Measurements from ENCODE around the gene TMEM187. TPM values are rescaled to one million over a fixed set of nuclear protein-coding genes. Genes with fewer than 3 reads are reported as not detected.
A peak's percentile ranks its signal among the peaks of the same experiment; 100 is the strongest.

The TMEM187 gene
- total and polyA plus RNA-seq, 10 of the 15 experiments (the other 5 are each of a cell fraction or from before 2014, with no cell fraction given), result 0.45 to 8.5 (median 4.1) TPM

DNA sequence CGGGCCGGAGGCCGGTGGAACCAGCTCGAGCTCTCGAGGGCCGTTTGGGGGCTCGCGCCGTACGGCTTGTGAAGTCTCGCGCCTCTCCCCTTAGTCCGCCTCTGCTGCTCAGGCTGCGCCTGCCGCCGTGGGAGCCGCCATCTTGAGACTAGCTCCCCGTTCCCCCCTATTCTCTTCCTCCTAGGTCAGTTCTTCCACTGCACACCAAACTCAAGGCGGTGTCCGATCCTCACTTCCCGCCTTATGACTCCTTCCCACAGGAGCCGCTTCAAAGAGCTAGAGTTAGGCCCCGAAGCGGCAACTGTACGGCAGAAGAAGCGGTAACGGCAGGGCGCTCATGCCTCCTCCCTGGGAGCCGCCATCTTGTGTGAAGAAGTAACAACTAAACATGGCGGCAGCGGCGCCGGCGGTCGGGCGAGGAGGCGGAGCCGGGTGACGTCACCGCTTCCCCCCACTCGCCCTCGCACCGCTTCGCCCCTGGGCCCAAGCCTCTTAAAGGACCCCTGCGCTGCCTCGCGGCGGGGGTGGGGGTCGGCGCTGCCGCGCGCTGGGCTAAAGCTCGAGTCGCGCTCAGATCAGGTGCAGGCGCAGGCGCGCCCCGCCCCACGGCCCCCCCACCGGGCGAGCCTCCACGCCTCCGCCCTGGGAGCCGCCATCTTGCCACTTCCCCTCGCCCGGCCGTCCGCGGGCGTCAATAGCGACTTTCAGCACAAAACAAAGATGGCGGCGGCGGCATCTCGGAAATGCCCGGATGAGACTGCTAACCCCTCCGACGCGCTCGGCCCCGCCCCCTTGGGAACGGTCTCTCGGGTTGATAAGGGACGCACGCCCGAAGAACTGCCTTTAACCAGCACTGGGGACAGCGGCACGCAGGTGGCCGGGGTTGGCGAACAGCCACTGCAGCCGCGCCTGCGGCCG is 845 bp upstream of the TMEM187 start, which contains the start of gene HCFC1:
HCFC1 (minus strand) TSS at position 369 of the 918 bp plus-strand sequence. CDS start 978 bp downstream, outside the sequence.
- CTCF ChIA-PET, result interaction anchor here (1.1 to 5.9 kb wide), 6 partner anchors 10 to 567 kb away, joined by 3 to 35 read pairs (median 6); no protein-coding TSS in a partner anchor
- ATAC-seq (peak; percentile 63), FAIRE-seq (peak; percentile 69), DNase-seq (ENCODE audit: low read depth, low spot score) (peak; percentile 64)
- Histone ChIP-seq H3K36me3 (ENCODE audit: control insufficient read depth in 2 of 2, insufficient read depth in 2 of 2, low read length in 1 of 2) (no peaks in the 10 kb centered on the region; a peak in 1 of 4 replicates), H3K4me2 (ENCODE audit: control insufficient read depth, insufficient read depth) (peak within 1 kb of the TSS; percentile 59; the same call in 1 of the 2 replicates), H3K9ac (ENCODE audit: control insufficient read depth, insufficient read depth, low read length) (peak within 1 kb of the TSS; percentile 96), H2AFZ (ENCODE audit: control insufficient read depth, low read depth, low read length) (peak within 1 kb of the TSS; percentile 84), H3K27ac (ENCODE audit: control insufficient read depth, insufficient read depth) (peak within 1 kb of the TSS; percentile 99), H4K20me1 (ENCODE audit: control insufficient read depth, insufficient read depth) (no peaks in the 10 kb centered on the region), H3K9me3 (replicated peaks; ENCODE audit: control insufficient read depth, insufficient read depth, low read length) (no peaks in the 10 kb centered on the region), H3K4me3 (peak within 1 kb of the TSS; percentile 95), H3K79me2 (ENCODE audit: control insufficient read depth, insufficient read depth, low read length) (peaks cover 60% of the 10 kb centered on the region), H3K27me3 (replicated peaks in 1 of 2; ENCODE audit: control insufficient read depth in 2 of 2, insufficient read depth in 2 of 2, low read length in 1 of 2) (no peaks in the 10 kb centered on the region), H3K4me1 (ENCODE audit: control insufficient read depth, insufficient read depth, low read length) (peaks cover 19% of the 10 kb centered on the region)
- intact Hi-C loops (cut with micrococcal nuclease; ENCODE audit: unreplicated experiment) (loop anchor here (2.0 to 5.0 kb wide), 2 partner anchors 45 to 126 kb away; partner anchors contain the start of genes ARHGAP4 and MECP2), in situ Hi-C loops (cut with MboI) (no loop called here)
- SMC1A ChIA-PET (ENCODE audit: uncharacterized antibody, unreplicated experiment), result interaction anchor here (0.8 to 1.6 kb wide), 6 partner anchors 9 to 49 kb away, joined by 3 to 6 read pairs (median 4); no protein-coding TSS in a partner anchor
- 1% methylated on average over 55 of the region's 96 CpGs for WGBS (ENCODE audit: insufficient coverage, insufficient replicate concordance, low lambda C conversion rate, missing lambda C conversion rate)
- TSS peak; percentile 72 for BruUV-seq (replicated peaks)
- POLR2A ChIA-PET, result interaction anchor here (0.5 to 7.9 kb wide), 13 partner anchors 9 to 49 kb away, joined by 3 to 68 read pairs (median 8); partner anchors contain the start of genes ARHGAP4 and IRAK1
- RAD21 ChIA-PET (ENCODE audit: unreplicated experiment), result interaction anchor here (1.1 to 6.4 kb wide), 6 partner anchors 9 to 49 kb away, joined by 3 to 48 read pairs (median 7); partner anchors contain the start of gene ARHGAP4
- TF ChIP-seq SMC3 (IDR thresholded peaks at IDR 0.05; ENCODE audit: borderline replicate concordance, low read length), result no peak
- peak; percentile 78 for TF ChIP-seq TAF1 (IDR thresholded peaks at IDR 0.05; ENCODE audit: borderline replicate concordance, low read depth, low read length)
- no peak for TF ChIP-seq MYC (IDR thresholded peaks at IDR 0.05; ENCODE audit: insufficient read depth, insufficient read length, insufficient replicate concordance, low read length, severe bottlenecking)
- TF ChIP-seq RBBP5 (conservative IDR thresholded peaks at IDR 0.05), result no peak
- no peak; a peak in 1 of 4 replicates for TF ChIP-seq EP300 (IDR thresholded peaks at IDR 0.05; ENCODE audit: borderline replicate concordance in 1 of 2, control insufficient read depth in 1 of 2, low read depth in 2 of 2, low read length in 2 of 2)
- peak; percentile 72 for TF ChIP-seq CREB1 (IDR thresholded peaks at IDR 0.05; ENCODE audit: low read depth)
- TF ChIP-seq EZH2 (IDR thresholded peaks at IDR 0.05; ENCODE audit: borderline replicate concordance, control insufficient read depth, low read depth, low read length), result no peak
- peak; percentile 3; the same call in 1 of the 2 replicates for TF ChIP-seq IKZF1 (conservative IDR thresholded peaks at IDR 0.05)
- TF ChIP-seq, protein P1, sequence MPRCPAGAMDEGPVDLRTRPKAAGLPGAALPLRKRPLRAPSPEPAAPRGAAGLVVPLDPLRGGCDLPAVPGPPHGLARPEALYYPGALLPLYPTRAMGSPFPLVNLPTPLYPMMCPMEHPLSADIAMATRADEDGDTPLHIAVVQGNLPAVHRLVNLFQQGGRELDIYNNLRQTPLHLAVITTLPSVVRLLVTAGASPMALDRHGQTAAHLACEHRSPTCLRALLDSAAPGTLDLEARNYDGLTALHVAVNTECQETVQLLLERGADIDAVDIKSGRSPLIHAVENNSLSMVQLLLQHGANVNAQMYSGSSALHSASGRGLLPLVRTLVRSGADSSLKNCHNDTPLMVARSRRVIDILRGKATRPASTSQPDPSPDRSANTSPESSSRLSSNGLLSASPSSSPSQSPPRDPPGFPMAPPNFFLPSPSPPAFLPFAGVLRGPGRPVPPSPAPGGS (IDR thresholded peaks at IDR 0.05; ENCODE audit: borderline replicate concordance, insufficient read depth, low read depth, low read length, poor library complexity, severe bottlenecking), result peak; percentile 3
- TF ChIP-seq DPF2 (IDR thresholded peaks at IDR 0.05), result peak; percentile 77; the same call in 1 of the 2 replicates
- TF ChIP-seq POLR2AphosphoS2 (IDR thresholded peaks at IDR 0.05; ENCODE audit: low read depth, low read length), result no peak
- TF ChIP-seq, protein P2, sequence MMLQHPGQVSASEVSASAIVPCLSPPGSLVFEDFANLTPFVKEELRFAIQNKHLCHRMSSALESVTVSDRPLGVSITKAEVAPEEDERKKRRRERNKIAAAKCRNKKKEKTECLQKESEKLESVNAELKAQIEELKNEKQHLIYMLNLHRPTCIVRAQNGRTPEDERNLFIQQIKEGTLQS (IDR thresholded peaks at IDR 0.05; ENCODE audit: borderline replicate concordance, extremely low read depth, low read depth, low read length), result no peak
- no peak for TF ChIP-seq HDAC2 (IDR thresholded peaks at IDR 0.05)
- no peak for TF ChIP-seq NR2C2 (IDR thresholded peaks at IDR 0.05; ENCODE audit: borderline replicate concordance, control insufficient read depth, insufficient read length, low read depth)
- no peak for TF ChIP-seq PML (IDR thresholded peaks at IDR 0.05; ENCODE audit: low read length)
- no peak for TF ChIP-seq BCL11A (IDR thresholded peaks at IDR 0.05; ENCODE audit: low read depth, low read length)
- TF ChIP-seq LARP7 (IDR thresholded peaks at IDR 0.05), result peak; percentile 68
- TF ChIP-seq, protein P3, sequence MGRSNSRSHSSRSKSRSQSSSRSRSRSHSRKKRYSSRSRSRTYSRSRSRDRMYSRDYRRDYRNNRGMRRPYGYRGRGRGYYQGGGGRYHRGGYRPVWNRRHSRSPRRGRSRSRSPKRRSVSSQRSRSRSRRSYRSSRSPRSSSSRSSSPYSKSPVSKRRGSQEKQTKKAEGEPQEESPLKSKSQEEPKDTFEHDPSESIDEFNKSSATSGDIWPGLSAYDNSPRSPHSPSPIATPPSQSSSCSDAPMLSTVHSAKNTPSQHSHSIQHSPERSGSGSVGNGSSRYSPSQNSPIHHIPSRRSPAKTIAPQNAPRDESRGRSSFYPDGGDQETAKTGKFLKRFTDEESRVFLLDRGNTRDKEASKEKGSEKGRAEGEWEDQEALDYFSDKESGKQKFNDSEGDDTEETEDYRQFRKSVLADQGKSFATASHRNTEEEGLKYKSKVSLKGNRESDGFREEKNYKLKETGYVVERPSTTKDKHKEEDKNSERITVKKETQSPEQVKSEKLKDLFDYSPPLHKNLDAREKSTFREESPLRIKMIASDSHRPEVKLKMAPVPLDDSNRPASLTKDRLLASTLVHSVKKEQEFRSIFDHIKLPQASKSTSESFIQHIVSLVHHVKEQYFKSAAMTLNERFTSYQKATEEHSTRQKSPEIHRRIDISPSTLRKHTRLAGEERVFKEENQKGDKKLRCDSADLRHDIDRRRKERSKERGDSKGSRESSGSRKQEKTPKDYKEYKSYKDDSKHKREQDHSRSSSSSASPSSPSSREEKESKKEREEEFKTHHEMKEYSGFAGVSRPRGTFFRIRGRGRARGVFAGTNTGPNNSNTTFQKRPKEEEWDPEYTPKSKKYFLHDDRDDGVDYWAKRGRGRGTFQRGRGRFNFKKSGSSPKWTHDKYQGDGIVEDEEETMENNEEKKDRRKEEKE (IDR thresholded peaks at IDR 0.05), result no peak

Measured in GM12878 (cell line).